Measurements from ENCODE around the gene PITPNM1. TPM values are rescaled to one million over a fixed set of nuclear protein-coding genes. Genes with fewer than 3 reads are reported as not detected.

The PITPNM1 gene
- total RNA-seq, 4 donors from 2014 or later, result 4.0 to 12.2 (median 7.7) TPM

- intact Hi-C loops (cut with DNase I; ENCODE audit: low total_unique reads) (no loop called here), in situ Hi-C loops (cut with MboI; ENCODE audit: low sequenced_read_pairs in 4 of 4) (no loop called here)
- no peak for TF ChIP-seq CTCF (IDR thresholded peaks at IDR 0.05 in 4 of 5, conservative IDR thresholded peaks at IDR 0.05 in 1 of 5)
Measured at GRCh38 chr11:67544616-67545242, 39.6 kb upstream of the PITPNM1 start.

GRCh38 chr11:67543585-67543984, 38.4 kb upstream of the PITPNM1 start:
- no peak overlapping the region for H3K4me3 ChIP-seq
- H3K9me3 ChIP-seq, result no peaks in the 10 kb centered on the region
- TF ChIP-seq CTCF (IDR thresholded peaks at IDR 0.05 in 4 of 5, conservative IDR thresholded peaks at IDR 0.05 in 1 of 5) (no peak), POLR2A (IDR thresholded peaks at IDR 0.05) (no peak)
- intact Hi-C loops (cut with DNase I; ENCODE audit: low total_unique reads) (no loop called here), in situ Hi-C loops (cut with MboI; ENCODE audit: low sequenced_read_pairs in 4 of 4) (no loop called here)
- H3K27ac ChIP-seq, result peak overlapping the region in 2 of 4 donors; percentile 13 to 51
- no peaks in the 10 kb centered on the region for H3K27me3 ChIP-seq
- H3K4me1 ChIP-seq, result peaks cover 4 to 8% of the 10 kb centered on the region in 2 donors
- ATAC-seq (no peak), DNase-seq (no peak)
- H3K36me3 ChIP-seq, result no peaks in the 10 kb centered on the region

More at GRCh38 chr11:67544616-67545242, 39.6 kb upstream of the PITPNM1 start:
- H3K4me3 ChIP-seq, result no peak overlapping the region
- ATAC-seq, result peak; percentile 39 to 64
- no peaks in the 10 kb centered on the region for H3K27me3 ChIP-seq
- H3K36me3 ChIP-seq, result no peaks in the 10 kb centered on the region
- H3K4me1 ChIP-seq, result peaks cover 4 to 8% of the 10 kb centered on the region in 2 donors
- DNase-seq, result no peak
- H3K9me3 ChIP-seq, result no peaks in the 10 kb centered on the region
- H3K27ac ChIP-seq, result peak overlapping the region; percentile 48 to 62 (median 57)

GRCh38 chr11:67542971-67543370, 37.8 kb upstream of the PITPNM1 start:
- no peaks in the 10 kb centered on the region for H3K36me3 ChIP-seq
- H3K27me3 ChIP-seq, result no peaks in the 10 kb centered on the region
- H3K4me1 ChIP-seq, result peaks cover 4 to 8% of the 10 kb centered on the region in 2 donors
- no peak overlapping the region for H3K27ac ChIP-seq
- H3K9me3 ChIP-seq, result no peaks in the 10 kb centered on the region
- TF ChIP-seq POLR2A (IDR thresholded peaks at IDR 0.05) (no peak), CTCF (IDR thresholded peaks at IDR 0.05 in 4 of 5, conservative IDR thresholded peaks at IDR 0.05 in 1 of 5) (no peak)
- DNase-seq (no peak), ATAC-seq (no peak)
- no peak overlapping the region for H3K4me3 ChIP-seq
- in situ Hi-C loops (cut with MboI; ENCODE audit: low sequenced_read_pairs in 4 of 4), result no loop called here
- intact Hi-C loops (cut with DNase I; ENCODE audit: low total_unique reads), result no loop called here

- TF ChIP-seq CTCF (IDR thresholded peaks at IDR 0.05 in 4 of 5, conservative IDR thresholded peaks at IDR 0.05 in 1 of 5), result no peak
- TF ChIP-seq POLR2A (IDR thresholded peaks at IDR 0.05), result no peak
- no peak for DNase-seq
- no peak for ATAC-seq
- H3K36me3 ChIP-seq, result no peaks in the 10 kb centered on the region
- no peaks in the 10 kb centered on the region for H3K27me3 ChIP-seq
- in situ Hi-C loops (cut with MboI; ENCODE audit: low sequenced_read_pairs in 4 of 4), result no loop called here
- no peaks in the 10 kb centered on the region for H3K9me3 ChIP-seq
- no peak overlapping the region for H3K4me3 ChIP-seq
- intact Hi-C loops (cut with DNase I; ENCODE audit: low total_unique reads), result no loop called here
- H3K4me1 ChIP-seq, result peaks cover 4 to 8% of the 10 kb centered on the region in 2 donors
- no peak overlapping the region for H3K27ac ChIP-seq
Measured at GRCh38 chr11:67542169-67542568, 37.0 kb upstream of the PITPNM1 start.

- Histone ChIP-seq H3K36me3 (no peaks in the 10 kb centered on the region), H3K27ac (no peak overlapping the region), H3K4me1 (peaks cover 4 to 8% of the 10 kb centered on the region in 2 donors), H3K9me3 (no peaks in the 10 kb centered on the region), H3K27me3 (no peaks in the 10 kb centered on the region), H3K4me3 (no peak overlapping the region)
- intact Hi-C loops (cut with DNase I; ENCODE audit: low total_unique reads) (no loop called here), in situ Hi-C loops (cut with MboI; ENCODE audit: low sequenced_read_pairs in 4 of 4) (no loop called here)
- TF ChIP-seq CTCF (IDR thresholded peaks at IDR 0.05 in 4 of 5, conservative IDR thresholded peaks at IDR 0.05 in 1 of 5) (no peak), POLR2A (IDR thresholded peaks at IDR 0.05) (no peak)
- DNase-seq (no peak), ATAC-seq (no peak)
Measured at GRCh38 chr11:67541198-67541597, 36.0 kb upstream of the PITPNM1 start.
